CD1c-positive myeloid dendritic cell (primary cell): ENCODE measurements around the gene IGFN1.

ENCODE experiments used
- DNase-seq: peaks from one replicate; pipeline ENCODE4 v3.0.0-alpha.2; 2016; ENCODE audit errors: extremely low spot score

IGFN1 gene

GRCh38 chr1:201163707-201164106, 26.9 kb upstream of the IGFN1 start:
- DNase-seq, result no peak

- DNase-seq, result no peak
These were observed 26.0 kb upstream of the IGFN1 start for GRCh38 chr1:201164645-201165044.

GRCh38 chr1:201167041-201167991, 23.3 kb upstream of the IGFN1 start:
- DNase-seq, result no peak

- peak; percentile 68 for DNase-seq
These were observed 21.4 kb upstream of the IGFN1 start for GRCh38 chr1:201169203-201169602.

- no peak for DNase-seq
These were observed 20.6 kb upstream of the IGFN1 start for GRCh38 chr1:201169971-201170532.

- peak; percentile 90 for DNase-seq
These were observed 20.0 kb upstream of the IGFN1 start for GRCh38 chr1:201170533-201171062.

GRCh38 chr1:201171063-201172036, 19.3 kb upstream of the IGFN1 start:
- peak; percentile 78 for DNase-seq

GRCh38 chr1:201172326-201172725, 18.3 kb upstream of the IGFN1 start:
- DNase-seq, result no peak

- DNase-seq, result peak; percentile 22
These were observed 17.5 kb upstream of the IGFN1 start for GRCh38 chr1:201172999-201173610.

- no peak for DNase-seq
These were observed 16.9 kb upstream of the IGFN1 start for GRCh38 chr1:201173736-201174135.

GRCh38 chr1:201175820-201176500, 14.7 kb upstream of the IGFN1 start:
- no peak for DNase-seq

- DNase-seq, result no peak
These were observed 13.7 kb upstream of the IGFN1 start for GRCh38 chr1:201176940-201177339.

- DNase-seq, result no peak
These were observed 11.9 kb upstream of the IGFN1 start for GRCh38 chr1:201178718-201179117.

- DNase-seq, result peak; percentile 11
These were observed 10.5 kb upstream of the IGFN1 start for GRCh38 chr1:201180141-201180540.

- DNase-seq, result no peak
These were observed 9.7 kb upstream of the IGFN1 start for GRCh38 chr1:201180901-201181300.

GRCh38 chr1:201181323-201181722, 9.3 kb upstream of the IGFN1 start:
- DNase-seq, result no peak

- no peak for DNase-seq
These were observed 8.9 kb upstream of the IGFN1 start for GRCh38 chr1:201181726-201182125.

GRCh38 chr1:201183209-201183608, 7.4 kb upstream of the IGFN1 start:
- no peak for DNase-seq

- no peak for DNase-seq
These were observed 6.9 kb upstream of the IGFN1 start for GRCh38 chr1:201183753-201184152.

GRCh38 chr1:201184307-201185122, 6.1 kb upstream of the IGFN1 start:
- no peak for DNase-seq
